Sigmoid colon (tissue), 4 donors: ENCODE data around the gene CRELD2.

Experiments used
- EP300 ChIP-seq, 4 donors: sonication (generic); formaldehyde crosslinking; IDR thresholded peaks; one replicate each; pipeline ENCODE4 v1.6.1; 2017; ENCODE audit warnings: antibody characterized with exemption in 4 of 4
- POLR2A ChIP-seq, 2 donors: fragments of 450-650 bp; IDR thresholded peaks; one replicate each; pipeline ENCODE4 v1.6.1; 2016; ENCODE audit warnings: antibody characterized with exemption in 2 of 2, mild to moderate bottlenecking in 2 of 2, moderate library complexity in 2 of 2
- POLR2AphosphoS5 ChIP-seq, 4 donors: sonication (generic); formaldehyde crosslinking; IDR thresholded peaks; one replicate each; pipeline ENCODE4 v1.6.1; 2017; ENCODE audit warnings: antibody characterized with exemption in 4 of 4
- TF ChIP-seq, protein P1 (sequence below), 4 experiments: fragments of 450-650 bp in 3 of 4; fragments of 200-600 bp in 1 of 4; IDR thresholded peaks; one replicate each; pipeline ENCODE4 v1.5.1; 2016 to 2019; ENCODE audit warnings: antibody characterized with exemption in 4 of 4, mild to moderate bottlenecking in 3 of 4, moderate library complexity in 2 of 4

GRCh38 chr22:49878206-49878605 lies 40.2 kb upstream of the CRELD2 start:
- TF ChIP-seq POLR2AphosphoS5 (IDR thresholded peaks at IDR 0.05): no peak
- no peak for TF ChIP-seq POLR2A (IDR thresholded peaks at IDR 0.05)
- TF ChIP-seq, protein P1, sequence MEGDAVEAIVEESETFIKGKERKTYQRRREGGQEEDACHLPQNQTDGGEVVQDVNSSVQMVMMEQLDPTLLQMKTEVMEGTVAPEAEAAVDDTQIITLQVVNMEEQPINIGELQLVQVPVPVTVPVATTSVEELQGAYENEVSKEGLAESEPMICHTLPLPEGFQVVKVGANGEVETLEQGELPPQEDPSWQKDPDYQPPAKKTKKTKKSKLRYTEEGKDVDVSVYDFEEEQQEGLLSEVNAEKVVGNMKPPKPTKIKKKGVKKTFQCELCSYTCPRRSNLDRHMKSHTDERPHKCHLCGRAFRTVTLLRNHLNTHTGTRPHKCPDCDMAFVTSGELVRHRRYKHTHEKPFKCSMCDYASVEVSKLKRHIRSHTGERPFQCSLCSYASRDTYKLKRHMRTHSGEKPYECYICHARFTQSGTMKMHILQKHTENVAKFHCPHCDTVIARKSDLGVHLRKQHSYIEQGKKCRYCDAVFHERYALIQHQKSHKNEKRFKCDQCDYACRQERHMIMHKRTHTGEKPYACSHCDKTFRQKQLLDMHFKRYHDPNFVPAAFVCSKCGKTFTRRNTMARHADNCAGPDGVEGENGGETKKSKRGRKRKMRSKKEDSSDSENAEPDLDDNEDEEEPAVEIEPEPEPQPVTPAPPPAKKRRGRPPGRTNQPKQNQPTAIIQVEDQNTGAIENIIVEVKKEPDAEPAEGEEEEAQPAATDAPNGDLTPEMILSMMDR (IDR thresholded peaks at IDR 0.05): no peak
- no peak for TF ChIP-seq EP300 (IDR thresholded peaks at IDR 0.05)
